K562 (cell line): ENCODE data around the gene DNMT3A. TPM values are rescaled to one million over a fixed set of nuclear protein-coding genes. Genes with fewer than 3 reads are reported as not detected.

ENCODE experiments used
- ATAC-seq: fragments of 200-7000 bp; cut with Tn5 transposase; 3 replicates; pipeline ENCODE4 v1.9.1; 2020; ENCODE audit warnings: moderate library complexity
- BruUV-seq: library from RNA; stranded (reverse); fragments of 400-500 nt; replicated peaks from 2 replicates; lab custom pipeline; 2021; lab: Mats Ljungman, UMichigan
- CTCF ChIA-PET: fragments of 300-600 bp; formaldehyde crosslinking; extraction: SDS; loops from one replicate; lab custom pipeline; 2021; ENCODE audit warnings: low intra/inter-chr PET ratio; lab: Yijun Ruan, JAX
- POLR2A ChIA-PET: fragments of 300-600, 350-650 bp; sonication (Branson Sonifier 250); formaldehyde crosslinking; extraction: SDS; loops from one replicate; lab custom pipeline; 2021; ENCODE audit warnings: antibody characterized with exemption, inconsistent platforms; lab: Yijun Ruan, JAX
- DNase-seq, 4 experiments: peaks; one replicate each; pipeline versions ENCODE4 v3.0.0 to v3.0.0-alpha.2; 2011 to 2018; ENCODE audit warnings: low spot score in 3 of 4, mixed read lengths in 3 of 4; ENCODE audit errors: extremely low read depth in 1 of 4
- FAIRE-seq: peaks from 2 replicates; lab custom pipeline; 2011; peaks lifted over from hg19 to GRCh38; lab: Jason Lieb, UNC
- H2AFZ ChIP-seq: 2 replicates; pipeline ENCODE4 v1.6.0; 2011; ENCODE audit warnings: low read depth, low read length, control low read depth, inconsistent platforms
- H3K27ac ChIP-seq: fragments of 200-600 bp; 3 replicates; pipeline ENCODE4 v1.8.0; 2011; ENCODE audit warnings: low read depth, mild to moderate bottlenecking, control low read depth, inconsistent platforms, low read length, moderate library complexity, mixed read lengths; ENCODE audit errors: extremely low read depth
- H3K27me3 ChIP-seq, 2 experiments: fragments of 300-600 bp in 1 of 2; 2 replicates in 1 of 2; 3 replicates in 1 of 2; pipeline versions ENCODE4 v1.6.0 to v1.8.0; 2011; ENCODE audit warnings: inconsistent platforms in 2 of 2, low read length in 2 of 2, mild to moderate bottlenecking in 1 of 2, mixed read lengths in 1 of 2, moderate library complexity in 1 of 2; ENCODE audit not compliant: control insufficient read depth in 2 of 2, insufficient read depth in 2 of 2
- H3K36me3 ChIP-seq: fragments of 300-600 bp; 3 replicates; pipeline ENCODE4 v1.8.0; 2011; ENCODE audit warnings: mild to moderate bottlenecking, low read length, inconsistent platforms; ENCODE audit not compliant: control insufficient read depth, insufficient read depth
- H3K4me1 ChIP-seq, 2 experiments: fragments of 200-600 bp in 1 of 2; replicated peaks in 1 of 2; 2 replicates in 1 of 2; 3 replicates in 1 of 2; pipeline versions ENCODE4 v1.5.1 to v1.8.0; 2011; ENCODE audit warnings: inconsistent platforms in 2 of 2, low read length in 2 of 2, mild to moderate bottlenecking in 1 of 2, mixed read lengths in 1 of 2, moderate library complexity in 1 of 2; ENCODE audit not compliant: control insufficient read depth in 2 of 2, insufficient read depth in 2 of 2
- H3K4me2 ChIP-seq: 2 replicates; pipeline ENCODE4 v1.6.1; 2011; ENCODE audit warnings: low read length, control low read depth, inconsistent platforms, mixed read lengths; ENCODE audit not compliant: insufficient read depth
- H3K4me3 ChIP-seq: fragments of 200-600 bp; sonication (generic), shearing (Covaris generic); 2 replicates; pipeline ENCODE4 v1.5.1; 2016; ENCODE audit warnings: control low read depth, inconsistent platforms
- H3K79me2 ChIP-seq: fragments of 200-600 bp; 3 replicates; pipeline ENCODE4 v1.8.0; 2011; ENCODE audit warnings: low read length, inconsistent platforms; ENCODE audit not compliant: control insufficient read depth, insufficient read depth
- H3K9ac ChIP-seq, 2 experiments: 2 replicates each; pipeline versions ENCODE4 v1.6.0 to v1.6.1; 2011; ENCODE audit warnings: low read depth in 2 of 2, low read length in 2 of 2, control low read depth in 1 of 2, inconsistent platforms in 1 of 2, mild to moderate bottlenecking in 1 of 2, mixed read lengths in 1 of 2; ENCODE audit not compliant: insufficient read depth in 1 of 2
- H3K9me1 ChIP-seq: one replicate; pipeline ENCODE4 v1.6.0; 2011; ENCODE audit warnings: inconsistent platforms, mild to moderate bottlenecking, low read length, moderate library complexity; ENCODE audit not compliant: control insufficient read depth, insufficient read depth
- H3K9me3 ChIP-seq: replicated peaks from 2 replicates; pipeline ENCODE4 v1.5.1; 2011; ENCODE audit warnings: low read depth, low read length, inconsistent platforms; ENCODE audit not compliant: control insufficient read depth, insufficient read depth
- H4K20me1 ChIP-seq: replicated peaks from 2 replicates; pipeline ENCODE4 v1.6.1; 2011; ENCODE audit warnings: low read length, inconsistent platforms, mixed read lengths; ENCODE audit not compliant: control insufficient read depth, insufficient read depth
- ATF1 ChIP-seq, 2 experiments: fragments of 450-650 bp in 1 of 2; IDR thresholded peaks; 2 replicates each; pipeline ENCODE4 v1.6.1; 2016; ENCODE audit warnings: missing compliant biosample characterization in 1 of 2, missing genetic modification characterization in 1 of 2
- CREB1 ChIP-seq, 2 experiments: sonication (generic) in 1 of 2; formaldehyde crosslinking in 1 of 2; IDR thresholded peaks; 2 replicates each; pipeline versions ENCODE4 v1.6.1 to v1.8.0; 2012 to 2022; ENCODE audit warnings: inconsistent platforms in 1 of 2, mild to moderate bottlenecking in 1 of 2, missing genetic modification reagents in 1 of 2, moderate library complexity in 1 of 2
- GTF2E2 ChIP-seq: fragments of 200-800 bp; sonication (Bioruptor generic); IDR thresholded peaks from 2 replicates; pipeline ENCODE4 v1.6.1; 2016; ENCODE audit warnings: missing genetic modification characterization, missing compliant biosample characterization
- JUND ChIP-seq, 2 experiments: IDR thresholded peaks; 2 replicates in 1 of 2; 3 replicates in 1 of 2; pipeline ENCODE4 v1.6.1; 2011; ENCODE audit warnings: borderline replicate concordance in 2 of 2, low read depth in 2 of 2, low read length in 2 of 2, improper control_type of control experiment in 1 of 2, missing biosample characterization in 1 of 2, missing genetic modification characterization in 1 of 2, missing genetic modification reagents in 1 of 2
- LCOR ChIP-seq: sonication (generic); formaldehyde crosslinking; IDR thresholded peaks from 2 replicates; pipeline ENCODE4 v1.8.0; 2022; ENCODE audit warnings: mild to moderate bottlenecking, missing genetic modification reagents
- MAZ ChIP-seq, 2 experiments: fragments of 450-650 bp in 1 of 2; sonication (generic) in 1 of 2; formaldehyde crosslinking; IDR thresholded peaks in 1 of 2; conservative IDR thresholded peaks in 1 of 2; 2 replicates each; pipeline versions ENCODE4 v1.4.0 to v1.5.0; 2020; ENCODE audit warnings: mild to moderate bottlenecking in 1 of 2, missing genetic modification reagents in 1 of 2
- MCM5 ChIP-seq: fragments of 450-650 bp; IDR thresholded peaks from 2 replicates; pipeline ENCODE4 v1.6.1; 2016; ENCODE audit warnings: low read depth
- MECOM ChIP-seq: fragments of 250-450 bp; sonication (Bioruptor Pico); IDR thresholded peaks from 2 replicates; pipeline ENCODE4 v1.8.0; 2022; ENCODE audit warnings: inconsistent platforms
- SMAD4 ChIP-seq: fragments of 250-450 bp; sonication (Bioruptor Pico); conservative IDR thresholded peaks from 2 replicates; pipeline ENCODE4 v1.8.0; 2021; ENCODE audit warnings: inconsistent platforms, mild to moderate bottlenecking, moderate library complexity
- TAF15 ChIP-seq: fragments of 200-400 bp; formaldehyde crosslinking; IDR thresholded peaks from 2 replicates; pipeline ENCODE4 v1.6.1; 2017; ENCODE audit warnings: mild to moderate bottlenecking, low read depth, low read length, moderate library complexity
- ZNF232 ChIP-seq: sonication (generic); formaldehyde crosslinking; IDR thresholded peaks from 2 replicates; pipeline ENCODE4 v1.8.0; 2022; ENCODE audit warnings: mild to moderate bottlenecking, missing genetic modification reagents
- WGBS: fragments of 100-300 bp; shearing (Covaris generic); methylation state at CpG from one replicate; pipeline ENCODE4 v1.1.6; 2016; ENCODE audit warnings: low coverage, mixed read lengths; ENCODE audit not compliant: insufficient coverage; ENCODE audit errors: missing lambda C conversion rate; 5-methylcytosine and 5-hydroxymethylcytosine counted together
- in situ Hi-C: fragments of 300-500 bp; cut with MboI; formaldehyde crosslinking; loops from 4 replicates; pipeline ENCODE4 v1.15.0; 2018; ENCODE audit warnings: inconsistent platforms, mixed read lengths
- intact Hi-C: fragments of 100-400 bp; cut with micrococcal nuclease; formaldehyde crosslinking; loops from 2 replicates; pipeline ENCODE4 v1.14.2; 2022
- polyA plus RNA-seq, 8 experiments: library from polyadenylated mRNA; depleted of rRNA in 4 of 8; stranded (reverse) in 5 of 8; unstranded in 3 of 8; fragments of >200 nt; fragmentation: Nextera tagmentation in 2 of 8; fragmentation: Illumina TruSeq in 1 of 8; extraction: Ambion mirVana in 2 of 8; extraction: Trizol in 1 of 8; gene quantifications; 2 replicates each; pipeline versions ENCODE4 v1.2.1 to v1.2.3, GENCODE V29; 2011 to 2014; ENCODE audit warnings: inconsistent platforms in 1 of 8, missing spikeins in 1 of 8
- total RNA-seq, 7 experiments: library from RNA; depleted of rRNA in 6 of 7; stranded (reverse); fragments of >200 nt in 6 of 7; fragmentation: Illumina TruSeq in 2 of 7; extraction: Trizol in 2 of 7; gene quantifications; 2 replicates each; pipeline versions ENCODE4 v1.2.1 to v1.2.3, GENCODE V29; 2011 to 2021; ENCODE audit warnings: low replicate concordance in 1 of 7
- TF ChIP-seq, protein P1 (sequence below): sonication (generic); formaldehyde crosslinking; IDR thresholded peaks from 2 replicates; pipeline ENCODE4 v1.8.1; 2023; ENCODE audit warnings: mild to moderate bottlenecking, missing genetic modification reagents
- TF ChIP-seq, protein P2 (sequence below): sonication (generic); formaldehyde crosslinking; IDR thresholded peaks from 2 replicates; pipeline ENCODE4 v1.8.1; 2023; ENCODE audit warnings: mild to moderate bottlenecking, missing genetic modification reagents, moderate library complexity
- TF ChIP-seq, protein P3 (sequence below): fragments of 200-800 bp; sonication (Bioruptor generic); IDR thresholded peaks from 2 replicates; pipeline ENCODE4 v1.6.1; 2017; ENCODE audit warnings: missing genetic modification characterization, missing compliant biosample characterization

DNMT3A gene
- total and polyA plus RNA-seq, 9 of the 15 experiments (the other 6 are each of a cell fraction or from before 2014, with no cell fraction given), result 3.0 to 16.0 (median 6.1) TPM

DNA sequence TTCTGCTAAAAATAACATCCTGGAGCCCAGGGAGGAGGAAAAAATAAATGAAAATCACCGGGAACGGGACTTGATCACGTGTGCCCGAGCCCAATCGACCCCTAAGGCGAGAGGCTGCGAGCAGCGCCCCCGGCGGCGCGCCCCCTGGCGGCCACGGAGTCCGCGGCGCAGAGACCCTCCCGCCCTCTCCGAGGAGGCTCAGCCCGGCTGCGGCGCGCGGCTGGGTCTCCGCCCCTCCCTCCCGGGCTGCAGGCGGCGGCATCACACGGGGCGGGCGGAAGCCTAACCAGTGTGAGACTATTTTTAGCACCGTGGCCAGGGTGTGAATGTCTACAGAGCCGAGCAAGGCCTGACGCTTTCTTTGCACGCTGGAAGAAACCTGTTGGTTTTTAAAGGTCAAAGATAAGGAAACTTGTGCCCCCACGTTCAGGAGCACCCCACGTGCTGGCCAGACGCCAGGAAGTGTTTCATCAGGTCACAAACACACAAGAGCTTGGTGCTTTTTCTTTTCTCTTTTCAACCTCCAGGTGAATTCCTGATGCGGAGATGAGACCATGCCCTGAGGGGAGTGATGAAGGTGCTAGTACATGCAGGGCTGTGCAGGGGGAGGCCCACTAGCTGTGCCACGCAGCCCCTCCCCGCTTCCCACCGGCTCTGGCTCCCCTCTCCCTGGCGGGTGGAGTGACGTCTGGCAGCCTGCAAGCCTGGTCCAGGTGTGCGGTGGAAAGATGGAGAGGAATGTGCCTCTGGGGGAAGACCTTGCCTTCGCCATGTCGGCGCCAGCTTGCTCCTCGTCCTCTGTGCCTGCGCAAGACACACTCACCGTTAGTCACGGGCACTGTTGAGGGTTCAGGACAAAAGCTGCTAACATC is 35.3 kb upstream of the DNMT3A start:
- no TSS peak for BruUV-seq
- Histone ChIP-seq H3K9ac (0 out of 4 replicates have a peak overlapping the region, but pooled peaks have one; percentile 2 to 18), H3K36me3 (no peaks in the 10 kb centered on the region), H3K4me2 (peak overlapping the region; percentile 35), H3K9me3 (no peaks in the 10 kb centered on the region), H3K79me2 (no peaks in the 10 kb centered on the region), H3K27me3 (peaks cover 12 to 83% of the 10 kb centered on the region in 2 experiments; a peak in 3 of 5 replicates), H3K4me1 (peaks cover 6 to 10% of the 10 kb centered on the region in 2 experiments; a peak in 3 of 5 replicates), H4K20me1 (peaks cover 5% of the 10 kb centered on the region), H3K4me3 (no peak overlapping the region), H3K27ac (no peak overlapping the region), H3K9me1 (peaks cover 3% of the 10 kb centered on the region), H2AFZ (peak overlapping the region; percentile 62; the same call in 1 of the 2 replicates)
- ChIA-PET CTCF (interaction anchor here (1.0 kb wide), 1 partner anchor 145 kb away, joined by 4 read pairs; no protein-coding TSS in a partner anchor), POLR2A (interaction anchor here (0.6 to 2.7 kb wide), 2 partner anchors 9 to 177 kb away, joined by 3 to 13 read pairs; no protein-coding TSS in a partner anchor)
- in situ Hi-C loops (no loop called here), intact Hi-C loops (loop anchor here (10.0 kb wide), 1 partner anchor 212 kb away; the partner anchor contains the start of gene POMC)
- WGBS, result 13% methylated on average over 43 of the region's 52 CpGs
- peak; percentile 100 for ATAC-seq
- peak; percentile 83 to 94 (median 90) for DNase-seq
- FAIRE-seq, result peak; percentile 75
- TF ChIP-seq CREB1 (IDR thresholded peaks at IDR 0.05) (no peak), CREB1 (CRISPR knock-in tag; IDR thresholded peaks at IDR 0.05) (peak; percentile 35; the same call in 1 of the 2 replicates), ATF1 (CRISPR knock-in tag; IDR thresholded peaks at IDR 0.05) (no peak), ATF1 (tag; IDR thresholded peaks at IDR 0.05) (peak; percentile 45; the same call in 1 of the 2 replicates), SMAD4 (CRISPR knock-in tag) (peak; percentile 87), LCOR (CRISPR knock-in tag) (0 out of 2 replicates have a peak, but pooled peaks have one; percentile 26), JUND (IDR thresholded peaks at IDR 0.05; ENCODE audit: borderline replicate concordance, low read depth, low read length) (peak; percentile 40; the same call in 1 of the 2 replicates), JUND (tag; IDR thresholded peaks at IDR 0.05; ENCODE audit: borderline replicate concordance, low read depth, low read length) (no peak; the same call in 2 of the 3 replicates), ZNF232 (CRISPR knock-in tag) (no peak), MAZ (CRISPR knock-in tag; conservative IDR thresholded peaks at IDR 0.05 in 1 of 2, IDR thresholded peaks at IDR 0.05 in 1 of 2) (peak; percentile 82 to 87), TAF15 (no peak), MCM5 (no peak), MECOM (CRISPR knock-in tag) (no peak), GTF2E2 (tag) (no peak)
- TF ChIP-seq, protein P1, sequence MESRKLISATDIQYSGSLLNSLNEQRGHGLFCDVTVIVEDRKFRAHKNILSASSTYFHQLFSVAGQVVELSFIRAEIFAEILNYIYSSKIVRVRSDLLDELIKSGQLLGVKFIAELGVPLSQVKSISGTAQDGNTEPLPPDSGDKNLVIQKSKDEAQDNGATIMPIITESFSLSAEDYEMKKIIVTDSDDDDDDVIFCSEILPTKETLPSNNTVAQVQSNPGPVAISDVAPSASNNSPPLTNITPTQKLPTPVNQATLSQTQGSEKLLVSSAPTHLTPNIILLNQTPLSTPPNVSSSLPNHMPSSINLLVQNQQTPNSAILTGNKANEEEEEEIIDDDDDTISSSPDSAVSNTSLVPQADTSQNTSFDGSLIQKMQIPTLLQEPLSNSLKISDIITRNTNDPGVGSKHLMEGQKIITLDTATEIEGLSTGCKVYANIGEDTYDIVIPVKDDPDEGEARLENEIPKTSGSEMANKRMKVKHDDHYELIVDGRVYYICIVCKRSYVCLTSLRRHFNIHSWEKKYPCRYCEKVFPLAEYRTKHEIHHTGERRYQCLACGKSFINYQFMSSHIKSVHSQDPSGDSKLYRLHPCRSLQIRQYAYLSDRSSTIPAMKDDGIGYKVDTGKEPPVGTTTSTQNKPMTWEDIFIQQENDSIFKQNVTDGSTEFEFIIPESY, result 0 out of 2 replicates have a peak, but pooled peaks have one; percentile 15
- TF ChIP-seq, protein P2, sequence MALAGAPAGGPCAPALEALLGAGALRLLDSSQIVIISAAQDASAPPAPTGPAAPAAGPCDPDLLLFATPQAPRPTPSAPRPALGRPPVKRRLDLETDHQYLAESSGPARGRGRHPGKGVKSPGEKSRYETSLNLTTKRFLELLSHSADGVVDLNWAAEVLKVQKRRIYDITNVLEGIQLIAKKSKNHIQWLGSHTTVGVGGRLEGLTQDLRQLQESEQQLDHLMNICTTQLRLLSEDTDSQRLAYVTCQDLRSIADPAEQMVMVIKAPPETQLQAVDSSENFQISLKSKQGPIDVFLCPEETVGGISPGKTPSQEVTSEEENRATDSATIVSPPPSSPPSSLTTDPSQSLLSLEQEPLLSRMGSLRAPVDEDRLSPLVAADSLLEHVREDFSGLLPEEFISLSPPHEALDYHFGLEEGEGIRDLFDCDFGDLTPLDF, result no peak
- TF ChIP-seq, protein P3, sequence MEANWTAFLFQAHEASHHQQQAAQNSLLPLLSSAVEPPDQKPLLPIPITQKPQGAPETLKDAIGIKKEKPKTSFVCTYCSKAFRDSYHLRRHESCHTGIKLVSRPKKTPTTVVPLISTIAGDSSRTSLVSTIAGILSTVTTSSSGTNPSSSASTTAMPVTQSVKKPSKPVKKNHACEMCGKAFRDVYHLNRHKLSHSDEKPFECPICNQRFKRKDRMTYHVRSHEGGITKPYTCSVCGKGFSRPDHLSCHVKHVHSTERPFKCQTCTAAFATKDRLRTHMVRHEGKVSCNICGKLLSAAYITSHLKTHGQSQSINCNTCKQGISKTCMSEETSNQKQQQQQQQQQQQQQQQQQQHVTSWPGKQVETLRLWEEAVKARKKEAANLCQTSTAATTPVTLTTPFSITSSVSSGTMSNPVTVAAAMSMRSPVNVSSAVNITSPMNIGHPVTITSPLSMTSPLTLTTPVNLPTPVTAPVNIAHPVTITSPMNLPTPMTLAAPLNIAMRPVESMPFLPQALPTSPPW (CRISPR knock-in tag), result peak; percentile 79
